SK-N-SH (cell line): ENCODE measurements around the gene KDSR. TPM values are rescaled to one million over a fixed set of nuclear protein-coding genes. Genes with fewer than 3 reads are reported as not detected.

ENCODE experiments used
- CTCF ChIA-PET: fragments of 300-600, 350-600 bp; formaldehyde crosslinking; extraction: SDS; loops from one replicate; lab custom pipeline; 2021; lab: Yijun Ruan, JAX
- POLR2A ChIA-PET: fragments of 350-600 bp; sonication (Branson Sonifier 250); formaldehyde crosslinking; extraction: SDS; loops from one replicate; lab custom pipeline; 2020; ENCODE audit warnings: antibody characterized with exemption, inconsistent platforms; lab: Yijun Ruan, JAX
- DNase-seq: peaks from one replicate; pipeline ENCODE4 v3.0.0; 2012
- H2AFZ ChIP-seq: fragments of 200-600 bp; sonication (generic); 2 replicates; pipeline ENCODE4 v1.8.1; 2016; ENCODE audit warnings: antibody characterized with exemption, mild to moderate bottlenecking, low read depth
- H3F3A ChIP-seq: fragments of 200-600 bp; sonication (generic); replicated peaks from 2 replicates; pipeline ENCODE3; 2016; ENCODE audit warnings: antibody characterized with exemption, mild to moderate bottlenecking; ENCODE audit not compliant: insufficient read depth
- H3K27ac ChIP-seq, 2 experiments: fragments of 200-500 bp in 1 of 2; fragments of 200-600 bp in 1 of 2; sonication (Bioruptor generic) in 1 of 2; sonication (generic), shearing (Covaris generic) in 1 of 2; 2 replicates each; pipeline versions ENCODE4 v1.5.1 to v1.6.1; 2014 to 2016; ENCODE audit warnings: low read depth in 2 of 2, inconsistent platforms in 1 of 2, low read length in 1 of 2, mild to moderate bottlenecking in 1 of 2, mixed read lengths in 1 of 2
- H3K27me3 ChIP-seq: fragments of 200-600 bp; sonication (generic), shearing (Covaris generic); 2 replicates; pipeline ENCODE4 v1.6.1; 2016; ENCODE audit warnings: mixed run types; ENCODE audit not compliant: insufficient read depth
- H3K36me3 ChIP-seq, 2 experiments: fragments of 200-500 bp in 1 of 2; fragments of 200-600 bp in 1 of 2; sonication (Bioruptor generic) in 1 of 2; sonication (generic) in 1 of 2; replicated peaks in 1 of 2; 2 replicates each; pipeline versions ENCODE3 to v1.5.1; 2014 to 2016; ENCODE audit warnings: low read length in 1 of 2, mild to moderate bottlenecking in 1 of 2; ENCODE audit not compliant: insufficient read depth in 2 of 2, control insufficient read depth in 1 of 2
- H3K4me1 ChIP-seq, 2 experiments: fragments of 200-500 bp in 1 of 2; fragments of 200-600 bp in 1 of 2; sonication (Bioruptor generic) in 1 of 2; sonication (generic), shearing (Covaris generic) in 1 of 2; 2 replicates each; pipeline versions ENCODE4 v1.5.1 to v1.6.1; 2014 to 2016; ENCODE audit warnings: low read depth in 1 of 2, low read length in 1 of 2, mixed run types in 1 of 2; ENCODE audit not compliant: insufficient read depth in 2 of 2, control insufficient read depth in 1 of 2
- H3K4me2 ChIP-seq: fragments of 200-600 bp; sonication (generic), shearing (Covaris generic); 2 replicates; pipeline ENCODE4 v1.6.1; 2017; ENCODE audit warnings: mixed run types
- H3K4me3 ChIP-seq, 2 experiments: fragments of 200-500 bp in 1 of 2; fragments of 200-600 bp in 1 of 2; sonication (Bioruptor generic) in 1 of 2; sonication (generic), shearing (Covaris generic) in 1 of 2; 2 replicates each; pipeline versions ENCODE4 v1.5.1 to v1.8.1; 2014 to 2016; ENCODE audit warnings: low read depth in 2 of 2, inconsistent platforms in 1 of 2, low read length in 1 of 2, mild to moderate bottlenecking in 1 of 2, mixed read lengths in 1 of 2, moderate library complexity in 1 of 2
- H3K79me2 ChIP-seq: fragments of 200-600 bp; sonication (generic); 2 replicates; pipeline ENCODE4 v1.8.1; 2017; ENCODE audit warnings: mild to moderate bottlenecking; ENCODE audit not compliant: insufficient read depth
- H3K9ac ChIP-seq: fragments of 200-600 bp; sonication (generic); 2 replicates; pipeline ENCODE4 v1.6.1; 2017; ENCODE audit warnings: mixed run types
- H3K9me2 ChIP-seq: fragments of 200-600 bp; sonication (generic); 2 replicates; pipeline ENCODE4 v1.6.1; 2017; ENCODE audit warnings: mixed run types
- H3K9me3 ChIP-seq: fragments of 200-600 bp; sonication (generic); 2 replicates; pipeline ENCODE4 v1.6.1; 2017; ENCODE audit warnings: mixed run types, mild to moderate bottlenecking, moderate library complexity
- H4K20me1 ChIP-seq: fragments of 200-600 bp; sonication (generic); 2 replicates; pipeline ENCODE4 v1.6.1; 2017; ENCODE audit warnings: mild to moderate bottlenecking, mixed run types; ENCODE audit not compliant: insufficient read depth
- CHD2 ChIP-seq: fragments of 150-350 bp; IDR thresholded peaks from 2 replicates; pipeline ENCODE4 v1.6.1; 2018; ENCODE audit warnings: low read length; ENCODE audit not compliant: partially characterized antibody
- CTCF ChIP-seq: fragments of 200-600 bp; sonication (generic); IDR thresholded peaks from 2 replicates; pipeline ENCODE4 v1.6.1; 2017; ENCODE audit warnings: antibody characterized with exemption, mild to moderate bottlenecking, moderate library complexity
- EP300 ChIP-seq, 2 experiments: IDR thresholded peaks; 2 replicates each; pipeline versions ENCODE4 v1.4.0 to v1.6.1; 2012; ENCODE audit warnings: borderline replicate concordance in 1 of 2, low read depth in 1 of 2, low read length in 1 of 2
- EZH2phosphoT487 ChIP-seq: fragments of 200-600 bp; sonication (generic); IDR thresholded peaks from 2 replicates; pipeline ENCODE4 v1.6.1; 2017; ENCODE audit warnings: low read depth, mixed run types, mild to moderate bottlenecking, antibody characterized with exemption, moderate library complexity, borderline replicate concordance
- FOSL2 ChIP-seq: IDR thresholded peaks from 2 replicates; pipeline ENCODE4 v1.4.0; 2012; ENCODE audit warnings: low read depth, mild to moderate bottlenecking, moderate library complexity, borderline replicate concordance
- FOXJ3 ChIP-seq: sonication (generic); formaldehyde crosslinking; IDR thresholded peaks from 2 replicates; pipeline ENCODE4 v1.5.1; 2020; ENCODE audit warnings: mild to moderate bottlenecking, missing genetic modification reagents
- GABPA ChIP-seq: IDR thresholded peaks from 2 replicates; pipeline ENCODE4 v1.4.0; 2012; ENCODE audit warnings: low read depth, mild to moderate bottlenecking
- GATA2 ChIP-seq: sonication (generic); formaldehyde crosslinking; IDR thresholded peaks from 2 replicates; pipeline ENCODE4 v1.5.0; 2020; ENCODE audit warnings: mild to moderate bottlenecking, missing genetic modification reagents
- MAX ChIP-seq: IDR thresholded peaks from 2 replicates; pipeline ENCODE4 v1.4.0; 2012; ENCODE audit warnings: low read depth
- MXI1 ChIP-seq: IDR thresholded peaks from 2 replicates; pipeline ENCODE4 v1.6.1; 2012; ENCODE audit warnings: mild to moderate bottlenecking, low read depth, low read length, improper control_type of control experiment
- NFIC ChIP-seq: IDR thresholded peaks from 2 replicates; pipeline ENCODE4 v1.4.0; 2012; ENCODE audit warnings: borderline replicate concordance
- NRF1 ChIP-seq: IDR thresholded peaks from 2 replicates; pipeline ENCODE4 v1.6.1; 2012; ENCODE audit warnings: low read depth, mild to moderate bottlenecking, low read length
- PBX3 ChIP-seq: IDR thresholded peaks from 2 replicates; pipeline ENCODE4; 2012
- POLR2AphosphoS5 ChIP-seq: IDR thresholded peaks from 2 replicates; pipeline ENCODE4 v1.6.1; 2012; ENCODE audit warnings: low read depth, low read length
- RAD21 ChIP-seq: IDR thresholded peaks from 2 replicates; pipeline ENCODE4 v1.6.1; 2012; ENCODE audit warnings: mild to moderate bottlenecking, low read length
- RCOR1 ChIP-seq: fragments of 150-350 bp; IDR thresholded peaks from 2 replicates; pipeline ENCODE4 v1.6.1; 2017; ENCODE audit warnings: antibody characterized with exemption, low read length
- RFX5 ChIP-seq: IDR thresholded peaks from 2 replicates; pipeline ENCODE4 v1.6.1; 2012; ENCODE audit warnings: mild to moderate bottlenecking, improper control_type of control experiment, low read length
- RXRA ChIP-seq: IDR thresholded peaks from 2 replicates; pipeline ENCODE4 v1.4.0; 2012; ENCODE audit warnings: low read depth, mild to moderate bottlenecking, borderline replicate concordance
- SIN3A ChIP-seq: IDR thresholded peaks from 2 replicates; pipeline ENCODE4 v1.6.1; 2012; ENCODE audit warnings: low read depth, mild to moderate bottlenecking, low read length, moderate library complexity, borderline replicate concordance
- TAF1 ChIP-seq: IDR thresholded peaks from 2 replicates; pipeline ENCODE4 v1.6.1; 2012; ENCODE audit warnings: low read depth, mild to moderate bottlenecking, low read length, moderate library complexity, borderline replicate concordance
- TCF12 ChIP-seq: IDR thresholded peaks from 2 replicates; pipeline ENCODE4 v1.4.0; 2012
- USF1 ChIP-seq: IDR thresholded peaks from 2 replicates; pipeline ENCODE4 v1.4.0; 2012; ENCODE audit warnings: low read depth, borderline replicate concordance
- USF2 ChIP-seq: fragments of 150-350 bp; IDR thresholded peaks from 2 replicates; pipeline ENCODE4 v1.6.1; 2017; ENCODE audit warnings: antibody characterized with exemption, low read length, low read depth, borderline replicate concordance
- ZBTB33 ChIP-seq: IDR thresholded peaks from 2 replicates; pipeline ENCODE4 v1.4.0; 2012; ENCODE audit warnings: low read depth, borderline replicate concordance
- WGBS: methylation state at CpG from one replicate; pipeline ENCODE4 v1.1.6; 2017; ENCODE audit warnings: low lambda C conversion rate; 5-methylcytosine and 5-hydroxymethylcytosine counted together
- polyA plus RNA-seq, 3 experiments: library from polyadenylated mRNA; depleted of rRNA; stranded (reverse); fragments of >200 nt; gene quantifications; 2 replicates each; pipeline ENCODE4 v1.2.3, GENCODE V29; 2012

Gene KDSR
- polyA plus RNA-seq, 1 of the 3 experiments (the other 2 are of a cell fraction), result 22.3 TPM

GRCh38 chr18:63298400-63299365, 68.3 kb downstream of the KDSR start:
- no peaks in the 10 kb centered on the region for H3K9me2 ChIP-seq
- no peaks in the 10 kb centered on the region for H3F3A ChIP-seq
- H3K9me3 ChIP-seq, result no peaks in the 10 kb centered on the region
- peaks cover 0 to 6% of the 10 kb centered on the region in 2 experiments; a peak in 3 of 4 replicates for H3K4me1 ChIP-seq
- H3K4me2 ChIP-seq, result no peak overlapping the region
- H4K20me1 ChIP-seq, result no peaks in the 10 kb centered on the region
- no peak overlapping the region for H3K9ac ChIP-seq
- H3K27me3 ChIP-seq, result no peaks in the 10 kb centered on the region
- CTCF ChIA-PET, result interaction anchor here (1.0 to 2.3 kb wide), 3 partner anchors 9 to 169 kb away, joined by 3 to 6 read pairs (median 5); no protein-coding TSS in a partner anchor
- H3K27ac ChIP-seq, result no peak overlapping the region
- no peak overlapping the region for H3K4me3 ChIP-seq
- no peaks in the 10 kb centered on the region for H3K36me3 ChIP-seq
- no peak for DNase-seq
- POLR2A ChIA-PET, result no interaction called here
- no peaks in the 10 kb centered on the region for H3K79me2 ChIP-seq
- H2AFZ ChIP-seq, result no peak overlapping the region
- WGBS, result 82% methylated on average over 9 of the region's 9 CpGs
- no peak for TF ChIP-seq EP300 (IDR thresholded peaks at IDR 0.05; ENCODE audit: borderline replicate concordance in 1 of 2, low read depth in 1 of 2, low read length in 1 of 2)
- TF ChIP-seq TCF12, result no peak
- no peak for TF ChIP-seq CTCF
- no peak for TF ChIP-seq POLR2AphosphoS5
- 0 out of 2 replicates have a peak, but pooled peaks have one; percentile 15 for TF ChIP-seq NFIC
- TF ChIP-seq RAD21, result no peak
- TF ChIP-seq TAF1, result no peak
- no peak for TF ChIP-seq RFX5
- TF ChIP-seq CHD2, result no peak
- no peak for TF ChIP-seq GABPA
- TF ChIP-seq EZH2phosphoT487, result no peak
- no peak for TF ChIP-seq USF1
- TF ChIP-seq RCOR1, result no peak
- no peak for TF ChIP-seq FOSL2
- TF ChIP-seq FOXJ3 (CRISPR knock-in tag), result no peak
- no peak for TF ChIP-seq MAX
- no peak for TF ChIP-seq ZBTB33
- TF ChIP-seq USF2, result no peak
- TF ChIP-seq NRF1, result no peak
- peak; percentile 29; the same call in 1 of the 2 replicates for TF ChIP-seq RXRA
- TF ChIP-seq SIN3A, result no peak
- TF ChIP-seq PBX3, result peak; percentile 38; the same call in 1 of the 2 replicates
- no peak for TF ChIP-seq MXI1
- no peak for TF ChIP-seq GATA2 (CRISPR knock-in tag)
